Measurements from ENCODE around the gene MRPS16.

The MRPS16 gene

DNA sequence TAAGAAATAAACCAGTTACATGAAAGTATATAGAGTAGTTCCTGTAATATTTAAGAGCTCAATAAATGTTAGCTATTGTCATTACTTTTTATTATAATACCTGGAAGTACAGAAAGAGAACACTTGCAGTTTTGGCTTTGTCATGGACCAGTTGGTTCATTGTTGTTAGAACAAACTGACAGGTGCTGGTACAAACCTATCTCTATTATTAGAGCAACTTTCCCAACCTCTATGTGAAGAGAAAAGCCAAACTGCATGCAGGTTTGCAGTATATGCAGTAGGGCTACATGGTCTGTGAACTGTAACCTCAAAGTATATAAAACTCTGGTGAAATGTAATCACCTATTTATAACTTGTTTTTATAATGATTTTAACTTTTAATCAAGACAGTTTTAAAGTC is 25.8 kb downstream of the MRPS16 start:
- H3K27me3 ChIP-seq (replicated peaks; ENCODE audit: insufficient read depth, low read length): no peaks in the 10 kb centered on the region
- H3F3A ChIP-seq (ENCODE audit: insufficient read depth, low read length): 0 out of 2 replicates have a peak, but pooled peaks cover 2% of the 10 kb centered on the region
- no peak overlapping the region for H3K4me3 ChIP-seq (ENCODE audit: low read length)
- H3K9me2 ChIP-seq (replicated peaks; ENCODE audit: insufficient read depth, low read length): no peaks in the 10 kb centered on the region
- no peak for DNase-seq
- H3K9me3 ChIP-seq (replicated peaks; ENCODE audit: insufficient read depth, low read length): no peaks in the 10 kb centered on the region
- H2AFZ ChIP-seq (ENCODE audit: low read length): no peak overlapping the region
- H3K9ac ChIP-seq (ENCODE audit: low read length): no peak overlapping the region
- H3K79me2 ChIP-seq (ENCODE audit: low read length): no peaks in the 10 kb centered on the region
- no peak overlapping the region for H3K4me2 ChIP-seq (ENCODE audit: low read depth, low read length)
- no peaks in the 10 kb centered on the region for H3K4me1 ChIP-seq (ENCODE audit: low read length)
- H4K20me1 ChIP-seq (ENCODE audit: insufficient read depth, low read length): no peaks in the 10 kb centered on the region
- H3K27ac ChIP-seq (ENCODE audit: low read length): no peak overlapping the region
- TF ChIP-seq, protein P1, sequence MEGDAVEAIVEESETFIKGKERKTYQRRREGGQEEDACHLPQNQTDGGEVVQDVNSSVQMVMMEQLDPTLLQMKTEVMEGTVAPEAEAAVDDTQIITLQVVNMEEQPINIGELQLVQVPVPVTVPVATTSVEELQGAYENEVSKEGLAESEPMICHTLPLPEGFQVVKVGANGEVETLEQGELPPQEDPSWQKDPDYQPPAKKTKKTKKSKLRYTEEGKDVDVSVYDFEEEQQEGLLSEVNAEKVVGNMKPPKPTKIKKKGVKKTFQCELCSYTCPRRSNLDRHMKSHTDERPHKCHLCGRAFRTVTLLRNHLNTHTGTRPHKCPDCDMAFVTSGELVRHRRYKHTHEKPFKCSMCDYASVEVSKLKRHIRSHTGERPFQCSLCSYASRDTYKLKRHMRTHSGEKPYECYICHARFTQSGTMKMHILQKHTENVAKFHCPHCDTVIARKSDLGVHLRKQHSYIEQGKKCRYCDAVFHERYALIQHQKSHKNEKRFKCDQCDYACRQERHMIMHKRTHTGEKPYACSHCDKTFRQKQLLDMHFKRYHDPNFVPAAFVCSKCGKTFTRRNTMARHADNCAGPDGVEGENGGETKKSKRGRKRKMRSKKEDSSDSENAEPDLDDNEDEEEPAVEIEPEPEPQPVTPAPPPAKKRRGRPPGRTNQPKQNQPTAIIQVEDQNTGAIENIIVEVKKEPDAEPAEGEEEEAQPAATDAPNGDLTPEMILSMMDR (IDR thresholded peaks at IDR 0.05; ENCODE audit: low read length): no peak
- no peak for TF ChIP-seq EZH2 (optimal IDR thresholded peaks at IDR 0.05; ENCODE audit: low read depth, low read length)
- TF ChIP-seq EZH2phosphoT487 (IDR thresholded peaks at IDR 0.05; ENCODE audit: low read length): no peak
- no peaks in the 10 kb centered on the region for H3K36me3 ChIP-seq (replicated peaks; ENCODE audit: insufficient read depth, low read length)

DNA sequence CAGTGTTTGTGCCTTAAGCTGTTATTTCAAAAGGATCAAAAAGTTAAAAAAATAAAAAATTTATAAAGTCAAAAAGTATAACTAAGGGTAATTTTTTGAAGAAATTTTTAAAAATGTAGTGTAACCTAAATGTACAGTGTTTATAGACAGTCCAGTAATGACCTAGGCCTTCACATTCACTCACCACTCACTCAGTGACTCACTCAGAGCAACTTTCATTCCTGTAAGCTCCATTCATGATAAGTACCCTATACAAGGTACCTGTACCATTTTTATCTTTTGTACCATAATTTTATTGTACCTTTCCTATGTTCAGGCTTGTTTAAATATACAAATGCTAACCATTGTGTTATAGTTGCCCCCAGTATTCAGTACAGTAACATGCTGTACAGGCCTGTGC is 26.9 kb downstream of the MRPS16 start:
- Histone ChIP-seq H3K9me3 (replicated peaks; ENCODE audit: insufficient read depth, low read length) (no peaks in the 10 kb centered on the region), H4K20me1 (ENCODE audit: insufficient read depth, low read length) (no peaks in the 10 kb centered on the region), H3F3A (ENCODE audit: insufficient read depth, low read length) (0 out of 2 replicates have a peak, but pooled peaks cover 2% of the 10 kb centered on the region), H3K9ac (ENCODE audit: low read length) (no peak overlapping the region), H3K9me2 (replicated peaks; ENCODE audit: insufficient read depth, low read length) (no peaks in the 10 kb centered on the region), H3K79me2 (ENCODE audit: low read length) (no peaks in the 10 kb centered on the region), H3K36me3 (replicated peaks; ENCODE audit: insufficient read depth, low read length) (no peaks in the 10 kb centered on the region), H3K27ac (ENCODE audit: low read length) (no peak overlapping the region), H2AFZ (ENCODE audit: low read length) (no peak overlapping the region), H3K4me3 (ENCODE audit: low read length) (no peak overlapping the region), H3K4me2 (ENCODE audit: low read depth, low read length) (no peak overlapping the region), H3K4me1 (ENCODE audit: low read length) (no peaks in the 10 kb centered on the region), H3K27me3 (replicated peaks; ENCODE audit: insufficient read depth, low read length) (no peaks in the 10 kb centered on the region)
- no peak for TF ChIP-seq EZH2 (optimal IDR thresholded peaks at IDR 0.05; ENCODE audit: low read depth, low read length)
- DNase-seq: no peak

DNA sequence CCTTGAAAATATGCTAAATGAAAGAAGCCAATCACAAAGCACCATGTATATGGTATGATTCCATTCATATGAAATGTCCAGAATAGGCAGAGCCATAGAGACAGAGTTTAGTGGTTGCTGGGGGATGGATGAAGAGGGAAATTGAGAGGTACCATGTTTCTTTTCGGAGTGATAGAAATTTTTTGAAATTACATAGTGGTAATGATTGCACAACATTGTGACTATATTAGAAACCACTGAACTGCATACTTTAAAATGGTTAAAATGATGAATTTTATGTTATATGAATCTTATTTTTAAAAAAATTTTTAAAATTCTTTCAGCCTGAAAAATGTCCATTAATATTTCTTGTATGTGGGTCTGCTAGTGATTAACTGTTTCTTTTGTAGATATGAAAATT is 31.5 kb downstream of the MRPS16 start:
- DNase-seq: no peak
- no peaks in the 10 kb centered on the region for H3K27me3 ChIP-seq (replicated peaks; ENCODE audit: insufficient read depth, low read length)
- no peak overlapping the region for H3K27ac ChIP-seq (ENCODE audit: low read length)
- H3K4me1 ChIP-seq (ENCODE audit: low read length): no peaks in the 10 kb centered on the region
- no peaks in the 10 kb centered on the region for H3K9me2 ChIP-seq (replicated peaks; ENCODE audit: insufficient read depth, low read length)
- H2AFZ ChIP-seq (ENCODE audit: low read length): no peak overlapping the region
- no peaks in the 10 kb centered on the region for H3K79me2 ChIP-seq (ENCODE audit: low read length)
- no peaks in the 10 kb centered on the region for H3K36me3 ChIP-seq (replicated peaks; ENCODE audit: insufficient read depth, low read length)
- no peaks in the 10 kb centered on the region for H3F3A ChIP-seq (ENCODE audit: insufficient read depth, low read length)
- no peak overlapping the region for H3K9ac ChIP-seq (ENCODE audit: low read length)
- no peak overlapping the region for H3K4me3 ChIP-seq (ENCODE audit: low read length)
- no peaks in the 10 kb centered on the region for H3K9me3 ChIP-seq (replicated peaks; ENCODE audit: insufficient read depth, low read length)
- H3K4me2 ChIP-seq (ENCODE audit: low read depth, low read length): no peak overlapping the region
- no peaks in the 10 kb centered on the region for H4K20me1 ChIP-seq (ENCODE audit: insufficient read depth, low read length)
- TF ChIP-seq, protein P1 (IDR thresholded peaks at IDR 0.05; ENCODE audit: low read length): no peak
- no peak for TF ChIP-seq EZH2 (optimal IDR thresholded peaks at IDR 0.05; ENCODE audit: low read depth, low read length)
- TF ChIP-seq EZH2phosphoT487 (IDR thresholded peaks at IDR 0.05; ENCODE audit: low read length): no peak

DNA sequence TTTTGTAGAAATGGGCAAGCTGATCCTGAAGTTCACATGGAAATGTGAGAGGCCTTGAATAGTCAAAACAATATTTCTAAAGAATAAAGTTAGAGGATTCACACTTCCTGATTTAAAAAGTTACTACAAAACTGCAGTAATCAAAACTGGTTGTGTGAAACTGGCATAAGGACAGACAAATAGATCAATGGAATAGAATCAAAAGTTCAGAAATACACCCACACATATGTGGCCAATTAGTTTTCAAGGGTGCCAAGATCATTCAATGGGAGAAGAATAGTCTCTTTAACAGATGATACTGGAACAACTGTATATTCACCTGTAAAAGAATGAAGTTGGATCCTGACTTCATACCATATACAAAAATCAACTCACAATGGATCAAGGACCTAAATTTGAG is 33.1 kb downstream of the MRPS16 start:
- no peak overlapping the region for H3K9ac ChIP-seq (ENCODE audit: low read length)
- no peaks in the 10 kb centered on the region for H4K20me1 ChIP-seq (ENCODE audit: insufficient read depth, low read length)
- H3F3A ChIP-seq (ENCODE audit: insufficient read depth, low read length): no peaks in the 10 kb centered on the region
- no peak overlapping the region for H3K4me2 ChIP-seq (ENCODE audit: low read depth, low read length)
- H3K36me3 ChIP-seq (replicated peaks; ENCODE audit: insufficient read depth, low read length): no peaks in the 10 kb centered on the region
- no peaks in the 10 kb centered on the region for H3K4me1 ChIP-seq (ENCODE audit: low read length)
- no peaks in the 10 kb centered on the region for H3K9me2 ChIP-seq (replicated peaks; ENCODE audit: insufficient read depth, low read length)
- no peaks in the 10 kb centered on the region for H3K9me3 ChIP-seq (replicated peaks; ENCODE audit: insufficient read depth, low read length)
- H3K27ac ChIP-seq (ENCODE audit: low read length): no peak overlapping the region
- TF ChIP-seq, protein P1 (IDR thresholded peaks at IDR 0.05; ENCODE audit: low read length): no peak
- TF ChIP-seq EZH2 (optimal IDR thresholded peaks at IDR 0.05; ENCODE audit: low read depth, low read length): no peak
- TF ChIP-seq EZH2phosphoT487 (IDR thresholded peaks at IDR 0.05; ENCODE audit: low read length): no peak
- H2AFZ ChIP-seq (ENCODE audit: low read length): no peak overlapping the region
- H3K79me2 ChIP-seq (ENCODE audit: low read length): no peaks in the 10 kb centered on the region
- no peak for DNase-seq
- H3K4me3 ChIP-seq (ENCODE audit: low read length): no peak overlapping the region
- H3K27me3 ChIP-seq (replicated peaks; ENCODE audit: insufficient read depth, low read length): no peaks in the 10 kb centered on the region

All from MM.1S (cell line).